GM06990 (cell line): ENCODE results near the gene IL7R.

Experiments
- DNase-seq: peaks from one replicate; pipeline ENCODE4 v3.0.0-alpha.2; 2011; ENCODE audit not compliant: insufficient read length; ENCODE audit errors: extremely low read depth
- H3K27me3 ChIP-seq: replicated peaks from 2 replicates; pipeline ENCODE4 v1.6.0; 2011; ENCODE audit warnings: low read length; ENCODE audit not compliant: control insufficient read depth, insufficient read depth
- H3K36me3 ChIP-seq: 2 replicates; pipeline ENCODE4 v1.5.1; 2011; ENCODE audit warnings: low read length; ENCODE audit not compliant: control insufficient read depth, insufficient read depth
- H3K4me3 ChIP-seq: replicated peaks from 2 replicates; pipeline ENCODE4 v1.5.1; 2011; ENCODE audit warnings: low read depth, mild to moderate bottlenecking, control low read depth, low read length
- CTCF ChIP-seq: IDR thresholded peaks from 2 replicates; pipeline ENCODE4 v1.5.1; 2011; ENCODE audit warnings: low read length, control low read depth, mild to moderate bottlenecking, inconsistent platforms; ENCODE audit not compliant: insufficient read depth, poor library complexity, severe bottlenecking

The IL7R gene

GRCh38 chr5:35823347-35824098 is 33.2 kb upstream of the IL7R start:
- DNase-seq, result no peak
- no peaks in the 10 kb centered on the region for H3K27me3 ChIP-seq
- TF ChIP-seq CTCF, result no peak

GRCh38 chr5:35826056-35826455 is 30.6 kb upstream of the IL7R start:
- H3K27me3 ChIP-seq, result no peaks in the 10 kb centered on the region
- TF ChIP-seq CTCF, result no peak
- no peak overlapping the region for H3K4me3 ChIP-seq
- no peaks in the 10 kb centered on the region for H3K36me3 ChIP-seq
- no peak for DNase-seq

More at GRCh38 chr5:35823347-35824098, 33.2 kb upstream of the IL7R start:
- H3K36me3 ChIP-seq, result no peaks in the 10 kb centered on the region
- no peak overlapping the region for H3K4me3 ChIP-seq

GRCh38 chr5:35826554-35826953 is 30.1 kb upstream of the IL7R start:
- Histone ChIP-seq H3K4me3 (no peak overlapping the region), H3K36me3 (no peaks in the 10 kb centered on the region), H3K27me3 (no peaks in the 10 kb centered on the region)
- no peak for DNase-seq
- no peak for TF ChIP-seq CTCF

- no peak for TF ChIP-seq CTCF
- no peak for DNase-seq
- no peak overlapping the region for H3K4me3 ChIP-seq
- no peaks in the 10 kb centered on the region for H3K27me3 ChIP-seq
- H3K36me3 ChIP-seq, result no peaks in the 10 kb centered on the region
Observed at GRCh38 chr5:35828082-35828598, 28.6 kb upstream of the IL7R start.

GRCh38 chr5:35830587-35830986 is 26.1 kb upstream of the IL7R start:
- Histone ChIP-seq H3K4me3 (no peak overlapping the region), H3K36me3 (no peaks in the 10 kb centered on the region), H3K27me3 (no peaks in the 10 kb centered on the region)
- TF ChIP-seq CTCF, result no peak
- no peak for DNase-seq
